Spinal cord (tissue), 10 donors: Measurements from ENCODE around the gene ZBTB7B. TPM values are rescaled to one million over a fixed set of nuclear protein-coding genes. Genes with fewer than 3 reads are reported as not detected.

Experiments used
- DNase-seq, 6 donors: peaks; one replicate each; pipeline versions ENCODE4 v3.0.0 to v3.0.0-alpha.2; 2013 to 2015; ENCODE audit warnings: low spot score in 6 of 6, low read depth in 4 of 6
- H3K27ac ChIP-seq: one replicate; pipeline ENCODE4 v1.5.1; 2013; ENCODE audit warnings: low read depth, low read length, control low read depth
- H3K27me3 ChIP-seq: one replicate; pipeline ENCODE4 v1.6.1; 2013; ENCODE audit warnings: low read length; ENCODE audit not compliant: control insufficient read depth, insufficient read depth
- H3K36me3 ChIP-seq: one replicate; pipeline ENCODE4 v1.6.1; 2013; ENCODE audit warnings: low read length; ENCODE audit not compliant: control insufficient read depth, insufficient read depth
- H3K4me1 ChIP-seq: one replicate; pipeline ENCODE4 v1.6.1; 2013; ENCODE audit warnings: low read length; ENCODE audit not compliant: control insufficient read depth, insufficient read depth
- H3K4me3 ChIP-seq: one replicate; pipeline ENCODE4 v1.5.1; 2013; ENCODE audit warnings: low read depth, low read length, control low read depth
- H3K9me3 ChIP-seq: one replicate; pipeline ENCODE4 v1.6.1; 2013; ENCODE audit warnings: low read length; ENCODE audit not compliant: control insufficient read depth, insufficient read depth
- WGBS: methylation state at CpG from one replicate; pipeline ENCODE4 v1.1.5; 2013; ENCODE audit warnings: missing lambda C conversion rate; ENCODE audit not compliant: insufficient coverage; 5-methylcytosine and 5-hydroxymethylcytosine counted together
- polyA plus RNA-seq, 2 donors: library from polyadenylated mRNA; unstranded; fragments of 120-200 nt; gene quantifications; one replicate each; pipeline ENCODE4 v1.2.1, GENCODE V29; 2013; ENCODE audit not compliant: insufficient read length in 2 of 2
- total RNA-seq, 2 donors: library from RNA; depleted of rRNA in 1 of 2; stranded (reverse); fragments of 120-200 nt in 1 of 2; fragments of >200 nt in 1 of 2; gene quantifications; one replicate each; pipeline versions ENCODE4 v1.2.3 to v1.2.4, GENCODE V29; 2013 to 2014
- donor health status: healthy.

The ZBTB7B gene
- total and polyA plus RNA-seq, 4 donors = 7.3 to 10.7 (median 8.9) TPM

DNA sequence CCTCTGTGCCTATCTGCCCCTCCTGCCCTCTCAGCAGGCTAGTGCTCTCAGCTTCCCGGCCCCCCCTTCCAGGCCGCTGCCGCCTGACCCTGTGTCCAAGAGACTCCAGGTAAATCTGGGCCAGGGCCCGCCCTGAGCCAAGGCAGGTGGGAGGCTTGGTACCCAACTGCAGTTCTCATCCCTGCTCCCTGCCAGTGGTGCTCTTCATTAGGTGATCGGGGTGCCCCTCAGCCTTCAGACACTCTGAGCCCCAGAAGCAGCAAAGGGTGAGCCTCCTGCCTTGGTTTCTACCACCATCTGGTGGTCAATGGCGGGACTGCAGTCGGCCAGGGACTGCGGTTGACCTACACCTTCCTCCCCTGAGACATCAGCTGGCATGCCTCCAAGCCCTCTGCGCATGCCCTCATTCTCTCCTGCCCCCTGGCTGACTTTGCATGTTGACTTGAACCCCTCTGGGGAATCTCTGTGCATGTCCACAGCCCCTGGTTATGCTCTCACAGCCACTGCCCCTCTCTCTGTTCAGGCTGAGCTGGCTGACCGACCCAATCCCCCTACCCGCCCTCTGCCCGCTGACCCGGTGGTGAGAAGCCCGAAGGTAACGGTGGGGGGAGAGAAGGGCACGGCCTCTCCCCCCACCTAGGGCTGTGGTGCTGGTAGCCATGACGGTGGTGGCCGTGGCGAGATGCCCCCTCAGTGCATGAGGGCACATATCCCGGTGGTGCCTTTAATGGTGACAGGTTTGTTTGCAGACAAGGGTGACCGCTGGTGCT is 59.0 kb downstream of the ZBTB7B start:
- WGBS = 23% methylated on average over 18 of the region's 21 CpGs
- H3K36me3 ChIP-seq = peaks cover 49% of the 10 kb centered on the region
- H3K27me3 ChIP-seq = peaks cover 11% of the 10 kb centered on the region
- H3K4me1 ChIP-seq = peaks cover 36% of the 10 kb centered on the region
- DNase-seq = peak in 2 of 6 donors; percentile 87 to 92
- H3K9me3 ChIP-seq = no peaks in the 10 kb centered on the region
- H3K27ac ChIP-seq = no peak overlapping the region
- no peak overlapping the region for H3K4me3 ChIP-seq

GRCh38 chr1:155062151-155062686 is 59.6 kb downstream of the ZBTB7B start:
- H3K4me1 ChIP-seq = peaks cover 36% of the 10 kb centered on the region
- WGBS = 9% methylated on average over 28 of the region's 29 CpGs
- H3K27me3 ChIP-seq = peaks cover 11% of the 10 kb centered on the region
- H3K27ac ChIP-seq = no peak overlapping the region
- no peaks in the 10 kb centered on the region for H3K9me3 ChIP-seq
- peaks cover 44% of the 10 kb centered on the region for H3K36me3 ChIP-seq
- no peak for DNase-seq
- no peak overlapping the region for H3K4me3 ChIP-seq

DNA sequence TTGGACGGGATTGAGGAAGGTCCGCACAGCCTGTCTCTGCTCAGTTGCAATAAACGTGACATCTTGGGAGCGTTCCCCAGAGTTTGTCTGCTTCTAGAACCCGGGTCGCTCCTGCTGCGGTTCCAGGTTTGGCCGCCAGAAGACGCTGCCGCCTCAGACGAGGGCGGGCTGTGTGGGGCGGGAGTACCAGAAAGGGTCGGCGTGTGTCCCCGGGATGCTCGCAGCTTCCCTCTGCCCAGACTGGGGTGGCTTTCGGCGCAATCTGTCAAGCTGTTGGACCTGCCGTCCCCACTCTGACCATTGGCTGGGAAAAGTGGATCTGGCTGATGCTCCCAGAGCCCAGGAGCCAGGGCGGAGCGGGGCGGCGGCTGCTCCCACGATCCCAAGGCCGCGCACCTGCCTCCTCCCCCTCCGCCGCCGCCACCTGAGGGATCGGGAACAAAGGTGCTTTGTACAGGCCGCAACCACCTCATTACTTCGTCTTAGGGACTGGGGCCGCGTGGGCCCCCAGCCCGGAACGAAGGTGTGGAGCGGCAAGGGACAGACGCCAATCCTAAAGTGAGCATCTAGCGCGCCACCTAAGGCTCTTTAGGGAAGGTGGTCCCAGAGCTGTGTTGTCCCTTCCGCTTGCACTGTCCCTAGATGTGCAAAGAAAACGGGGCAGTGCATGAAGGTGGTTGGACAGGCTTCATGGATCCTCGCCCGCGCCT is 60.3 kb downstream of the ZBTB7B start:
- Histone ChIP-seq H3K4me1 (peaks cover 36% of the 10 kb centered on the region), H3K9me3 (no peaks in the 10 kb centered on the region), H3K27ac (no peak overlapping the region), H3K36me3 (peaks cover 38% of the 10 kb centered on the region), H3K27me3 (peaks cover 11% of the 10 kb centered on the region), H3K4me3 (peak overlapping the region; percentile 92)
- WGBS = 5% methylated on average over 41 of the region's 46 CpGs
- peak in 2 of 6 donors; percentile 54 to 59 for DNase-seq

DNA sequence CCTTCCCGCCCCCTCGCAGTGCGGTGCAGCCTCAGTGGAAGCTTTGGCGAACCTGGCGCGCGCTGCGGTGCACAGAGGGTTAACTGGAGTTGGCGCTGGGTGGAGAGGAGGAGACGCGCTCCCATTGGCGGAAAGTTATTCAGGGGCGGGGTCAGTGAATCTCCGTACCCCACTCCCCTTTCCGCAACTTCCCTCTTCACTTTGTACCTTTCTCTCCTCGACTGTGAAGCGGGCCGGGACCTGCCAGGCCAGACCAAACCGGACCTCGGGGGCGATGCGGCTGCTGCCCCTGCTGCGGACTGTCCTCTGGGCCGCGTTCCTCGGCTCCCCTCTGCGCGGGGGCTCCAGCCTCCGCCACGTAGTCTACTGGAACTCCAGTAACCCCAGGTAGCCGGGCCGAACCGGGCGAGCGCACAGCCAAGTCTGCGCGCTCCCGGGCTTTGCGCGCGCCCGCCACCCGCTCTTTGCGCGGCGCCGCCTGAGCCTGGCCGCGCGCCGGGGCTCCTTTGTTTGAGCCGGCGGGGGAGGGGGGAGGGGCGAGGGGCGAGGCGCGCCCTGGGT is 61.0 kb downstream of the ZBTB7B start, which contains the start of gene EFNA4:
EFNA4 (plus strand) TSS at position 191 of the 561 bp plus-strand sequence; CDS start at position 275, 84 bp downstream.
- Histone ChIP-seq H3K4me1 (peaks cover 36% of the 10 kb centered on the region), H3K27me3 (peaks cover 11% of the 10 kb centered on the region), H3K36me3 (peaks cover 30% of the 10 kb centered on the region), H3K27ac (peak within 1 kb of the TSS; percentile 94), H3K9me3 (no peaks in the 10 kb centered on the region), H3K4me3 (peak within 1 kb of the TSS; percentile 92)
- DNase-seq = peak in 2 of 6 donors; percentile 93 to 94
- WGBS = 0% methylated on average over 47 of the region's 57 CpGs

DNA sequence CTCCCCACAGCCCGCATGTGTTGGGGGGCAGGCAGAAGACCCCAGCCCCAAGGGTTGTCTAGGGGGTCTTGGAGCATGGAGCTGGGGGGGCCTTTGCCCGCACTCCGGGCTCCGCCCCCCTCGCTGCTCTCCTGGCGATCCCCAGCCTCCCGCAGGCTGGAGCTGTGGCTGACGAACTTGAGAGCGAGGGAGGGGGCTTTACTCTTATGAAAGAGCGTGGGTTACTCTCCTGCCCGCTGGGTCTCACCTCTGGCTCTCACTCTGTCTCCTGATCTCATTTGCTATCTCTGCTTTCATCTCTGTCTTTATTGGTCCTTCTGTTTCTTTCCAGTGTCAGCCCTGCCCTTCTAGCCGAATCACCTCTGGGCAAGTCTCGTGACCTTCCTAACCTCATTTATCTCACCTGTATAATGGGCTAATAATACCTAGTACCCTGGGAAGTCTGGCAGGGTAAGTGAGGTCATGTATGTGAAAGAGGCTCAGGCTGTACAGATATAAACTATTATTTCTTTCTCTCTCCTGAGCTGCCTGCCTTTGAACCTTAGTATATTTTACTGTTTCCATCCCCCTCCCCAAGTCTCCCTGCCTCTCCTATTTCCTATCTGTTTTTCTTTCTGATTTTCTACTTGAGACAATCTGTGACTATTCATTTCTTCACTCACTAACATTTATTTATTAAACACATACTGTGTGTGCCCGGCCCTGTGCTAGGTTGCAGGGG is 61.7 kb downstream of the ZBTB7B start:
- peaks cover 11% of the 10 kb centered on the region for H3K27me3 ChIP-seq
- DNase-seq = peak in 1 of 6 donors; percentile 52
- H3K27ac ChIP-seq = no peak overlapping the region
- H3K4me3 ChIP-seq = peak overlapping the region; percentile 92
- WGBS = 0% methylated on average over 11 of the region's 14 CpGs
- H3K9me3 ChIP-seq = no peaks in the 10 kb centered on the region
- peaks cover 39% of the 10 kb centered on the region for H3K4me1 ChIP-seq
- H3K36me3 ChIP-seq = peaks cover 26% of the 10 kb centered on the region

DNA sequence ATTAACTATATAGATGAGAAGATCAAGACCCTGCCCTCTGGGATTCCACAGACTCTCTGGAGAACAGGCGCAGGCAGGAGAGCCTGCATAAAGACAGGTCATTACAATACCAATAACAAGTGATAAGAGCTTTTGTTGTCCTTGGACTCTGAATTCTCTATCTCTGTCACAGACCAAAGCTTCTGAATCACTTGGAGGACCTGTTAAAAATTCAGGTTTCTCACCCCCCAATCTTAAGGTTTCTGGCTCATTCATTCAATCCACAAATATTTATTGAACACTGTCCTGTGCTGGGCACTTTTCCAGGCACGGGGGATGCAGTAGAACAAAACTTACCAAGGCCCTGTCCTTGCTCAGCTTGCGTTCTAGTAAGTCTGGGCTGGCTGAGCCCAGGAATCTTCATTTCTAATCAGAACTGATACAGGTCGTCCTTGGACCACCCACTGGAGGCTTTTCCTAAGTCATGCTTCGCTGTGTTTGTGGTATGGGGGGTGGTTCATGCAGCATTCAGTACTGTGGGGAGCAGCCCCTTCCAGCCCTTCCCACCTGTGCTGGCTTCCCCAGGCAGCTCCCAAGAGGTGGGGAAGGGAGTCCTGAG is 62.3 kb downstream of the ZBTB7B start:
- no peaks in the 10 kb centered on the region for H3K9me3 ChIP-seq
- WGBS = 83% methylated on average over 2 of the region's 5 CpGs
- no peak overlapping the region for H3K27ac ChIP-seq
- no peak overlapping the region for H3K4me3 ChIP-seq
- H3K36me3 ChIP-seq = peaks cover 24% of the 10 kb centered on the region
- no peak for DNase-seq
- peaks cover 11% of the 10 kb centered on the region for H3K27me3 ChIP-seq
- peaks cover 45% of the 10 kb centered on the region for H3K4me1 ChIP-seq

GRCh38 chr1:155066777-155067176 is 64.2 kb downstream of the ZBTB7B start:
- Histone ChIP-seq H3K27me3 (peaks cover 11% of the 10 kb centered on the region), H3K4me3 (no peak overlapping the region), H3K27ac (no peak overlapping the region), H3K4me1 (peaks cover 56% of the 10 kb centered on the region), H3K36me3 (peaks cover 8% of the 10 kb centered on the region), H3K9me3 (no peaks in the 10 kb centered on the region)
- 93% methylated on average over 7 of the region's 8 CpGs for WGBS
- no peak for DNase-seq
